ENCODE data around the gene TSEN34.

GRCh38 chr19:54149021-54149812 is 41.9 kb upstream of the TSEN34 start:
- no peak for TF ChIP-seq CTCF (conservative IDR thresholded peaks at IDR 0.05; ENCODE audit: low read depth, low read length)
- no peak for TF ChIP-seq EZH2 (IDR thresholded peaks at IDR 0.05; ENCODE audit: low read length, unreplicated experiment)
